ENCODE data around the gene TNS3.

TNS3 gene

GRCh38 chr7:47521816-47522561, 59.9 kb downstream of the TNS3 start:
- no peak for DNase-seq (ENCODE audit: low spot score)

GRCh38 chr7:47521011-47521795, 60.7 kb downstream of the TNS3 start:
- no peak for DNase-seq (ENCODE audit: low spot score)

GRCh38 chr7:47520406-47520805, 61.5 kb downstream of the TNS3 start:
- no peak for DNase-seq (ENCODE audit: low spot score)

GRCh38 chr7:47518827-47519226, 63.1 kb downstream of the TNS3 start:
- DNase-seq (ENCODE audit: low spot score) = peak; percentile 34

- DNase-seq (ENCODE audit: low spot score) = no peak
Measured at GRCh38 chr7:47517821-47518480, 64.0 kb downstream of the TNS3 start.

- no peak for DNase-seq (ENCODE audit: low spot score)
Measured at GRCh38 chr7:47516985-47517600, 64.8 kb downstream of the TNS3 start.

- no peak for DNase-seq (ENCODE audit: low spot score)
Measured at GRCh38 chr7:47516386-47516785, 65.5 kb downstream of the TNS3 start.

GRCh38 chr7:47515305-47515834, 66.5 kb downstream of the TNS3 start:
- DNase-seq (ENCODE audit: low spot score) = no peak

GRCh38 chr7:47514818-47515217, 67.1 kb downstream of the TNS3 start:
- DNase-seq (ENCODE audit: low spot score) = no peak

- DNase-seq (ENCODE audit: low spot score) = no peak
Measured at GRCh38 chr7:47514367-47514766, 67.5 kb downstream of the TNS3 start.

- no peak for DNase-seq (ENCODE audit: low spot score)
Measured at GRCh38 chr7:47513741-47514241, 68.1 kb downstream of the TNS3 start.

GRCh38 chr7:47512481-47513176, 69.3 kb downstream of the TNS3 start:
- no peak for DNase-seq (ENCODE audit: low spot score)

- no peak for DNase-seq (ENCODE audit: low spot score)
Measured at GRCh38 chr7:47511699-47512370, 70.1 kb downstream of the TNS3 start.

GRCh38 chr7:47510786-47511185, 71.1 kb downstream of the TNS3 start:
- DNase-seq (ENCODE audit: low spot score) = no peak

GRCh38 chr7:47510192-47510591, 71.7 kb downstream of the TNS3 start:
- no peak for DNase-seq (ENCODE audit: low spot score)

GRCh38 chr7:47509571-47509970, 72.3 kb downstream of the TNS3 start:
- DNase-seq (ENCODE audit: low spot score) = no peak

GRCh38 chr7:47508389-47509380, 73.2 kb downstream of the TNS3 start:
- DNase-seq (ENCODE audit: low spot score) = no peak

- no peak for DNase-seq (ENCODE audit: low spot score)
Measured at GRCh38 chr7:47507522-47507921, 74.4 kb downstream of the TNS3 start.
